ENCODE data around the gene TSEN34.
"Not testable (repeated sequence)": the region's sequence is repeated elsewhere in the genome, so short reads cannot be mapped to it uniquely, and the experiment has no call there.

TSEN34 gene

GRCh38 chr19:54229146-54229545 is 38.0 kb downstream of the TSEN34 start:
- DNase-seq (ENCODE audit: insufficient read length, low spot score) (no peak), FAIRE-seq (no peak)

- no peak for FAIRE-seq
Measured at GRCh38 chr19:54230031-54230430, 38.9 kb downstream of the TSEN34 start.

GRCh38 chr19:54231077-54231931 is 40.2 kb downstream of the TSEN34 start:
- FAIRE-seq: peak; percentile 86

More at GRCh38 chr19:54230031-54230430, 38.9 kb downstream of the TSEN34 start:
- no peak for DNase-seq (ENCODE audit: insufficient read length, low spot score)

GRCh38 chr19:54233941-54234340 is 42.8 kb downstream of the TSEN34 start:
- DNase-seq (ENCODE audit: insufficient read length, low spot score): no peak
- no peak for FAIRE-seq

More at GRCh38 chr19:54231077-54231931, 40.2 kb downstream of the TSEN34 start:
- peak; percentile 78 for DNase-seq (ENCODE audit: insufficient read length, low spot score)

- DNase-seq (ENCODE audit: insufficient read length, low spot score); FAIRE-seq: not testable (repeated sequence)
Measured at GRCh38 chr19:54239491-54240371, 48.6 kb downstream of the TSEN34 start.

- not testable (repeated sequence) for FAIRE-seq
Measured at GRCh38 chr19:54240372-54241336, 49.5 kb downstream of the TSEN34 start.

GRCh38 chr19:54242234-54242633 is 51.1 kb downstream of the TSEN34 start:
- not testable (repeated sequence) for FAIRE-seq; DNase-seq (ENCODE audit: insufficient read length, low spot score)

More at GRCh38 chr19:54240372-54241336, 49.5 kb downstream of the TSEN34 start:
- not testable (repeated sequence) for DNase-seq (ENCODE audit: insufficient read length, low spot score)

GRCh38 chr19:54242646-54243045 is 51.5 kb downstream of the TSEN34 start, which contains the start of gene LILRA6:
LILRA6 (minus strand) TSS chr19:54242790.
- not testable (repeated sequence) for FAIRE-seq; DNase-seq (ENCODE audit: insufficient read length, low spot score)

GRCh38 chr19:54243809-54244208 is 52.7 kb downstream of the TSEN34 start:
- DNase-seq (ENCODE audit: insufficient read length, low spot score); FAIRE-seq: not testable (repeated sequence)

Data from GM19239 (cell line).